Keratinocyte (primary cell): ENCODE data around the gene JPT2. TPM values are rescaled to one million over a fixed set of nuclear protein-coding genes. Genes with fewer than 3 reads are reported as not detected.

ENCODE experiments used
- DNase-seq: peaks from one replicate; pipeline ENCODE4 v3.0.0-alpha.2; 2011; ENCODE audit warnings: low read depth, missing footprints, low spot score
- FAIRE-seq: peaks from 2 replicates; lab custom pipeline; 2011; peaks lifted over from hg19 to GRCh38; lab: Jason Lieb, UNC
- H2AFZ ChIP-seq: 2 replicates; pipeline ENCODE4 v1.6.0; 2012; ENCODE audit warnings: low read length, control low read depth, inconsistent platforms; ENCODE audit not compliant: control insufficient read depth
- H3K27ac ChIP-seq: 2 replicates; pipeline ENCODE4 v1.5.1; 2011; ENCODE audit warnings: low read length; ENCODE audit not compliant: control insufficient read depth, insufficient read depth
- H3K27me3 ChIP-seq: 3 replicates; pipeline ENCODE4 v1.6.0; 2011; ENCODE audit warnings: low read length; ENCODE audit not compliant: control insufficient read depth, insufficient read depth; ENCODE audit errors: extremely low read depth
- H3K36me3 ChIP-seq, 2 experiments: 2 replicates in 1 of 2; 3 replicates in 1 of 2; pipeline ENCODE4 v1.5.1; 2011; ENCODE audit warnings: low read length in 2 of 2, mild to moderate bottlenecking in 1 of 2; ENCODE audit not compliant: control insufficient read depth in 2 of 2, insufficient read depth in 2 of 2; ENCODE audit errors: extremely low read depth in 1 of 2
- H3K4me1 ChIP-seq: 3 replicates; pipeline ENCODE4 v1.5.1; 2011; ENCODE audit warnings: low read length; ENCODE audit not compliant: control insufficient read depth, insufficient read depth; ENCODE audit errors: extremely low read depth
- H3K4me2 ChIP-seq: 3 replicates; pipeline ENCODE4 v1.6.0; 2011; ENCODE audit warnings: low read depth, low read length; ENCODE audit not compliant: control insufficient read depth, insufficient read depth; ENCODE audit errors: extremely low read depth
- H3K4me3 ChIP-seq, 3 experiments: fragments of 200-600 bp in 1 of 3; sonication (generic) in 1 of 3; 2 replicates in 2 of 3; 3 replicates in 1 of 3; pipeline ENCODE4 v1.5.1; 2011 to 2016; ENCODE audit warnings: low read length in 3 of 3, mild to moderate bottlenecking in 3 of 3, control low read depth in 2 of 3, inconsistent platforms in 1 of 3, low read depth in 1 of 3, mixed read lengths in 1 of 3, mixed run types in 1 of 3, moderate library complexity in 1 of 3; ENCODE audit not compliant: control insufficient read depth in 2 of 3, insufficient read depth in 2 of 3; ENCODE audit errors: extremely low read depth in 1 of 3
- H3K79me2 ChIP-seq: 2 replicates; pipeline ENCODE4 v1.6.0; 2012; ENCODE audit warnings: low read length; ENCODE audit not compliant: control insufficient read depth, insufficient read depth
- H3K9ac ChIP-seq: 3 replicates; pipeline ENCODE4 v1.6.0; 2011; ENCODE audit warnings: low read length; ENCODE audit not compliant: control insufficient read depth, insufficient read depth; ENCODE audit errors: extremely low read depth
- H3K9me1 ChIP-seq: 3 replicates; pipeline ENCODE4 v1.6.0; 2011; ENCODE audit warnings: low read length; ENCODE audit not compliant: control insufficient read depth, insufficient read depth; ENCODE audit errors: extremely low read depth
- H3K9me3 ChIP-seq: 2 replicates; pipeline ENCODE4 v1.5.1; 2012; ENCODE audit warnings: low read depth, low read length; ENCODE audit not compliant: control insufficient read depth
- H4K20me1 ChIP-seq: 3 replicates; pipeline ENCODE4 v1.6.0; 2011; ENCODE audit warnings: low read length; ENCODE audit not compliant: control insufficient read depth, insufficient read depth; ENCODE audit errors: extremely low read depth
- EZH2 ChIP-seq: IDR thresholded peaks from one replicate; pipeline ENCODE4 v1.6.1; 2012; ENCODE audit warnings: inconsistent platforms, mild to moderate bottlenecking, low read length, moderate library complexity
- dilution Hi-C: fragments of 300-500 bp; cut with MboI; formaldehyde crosslinking; loops from one replicate; pipeline ENCODE4 v1.7.0; 2020; ENCODE audit warnings: low sequenced_read_pairs; ENCODE audit not compliant: extremely low pct_ligation_motif_present
- polyA plus RNA-seq, 5 experiments: library from polyadenylated mRNA; depleted of rRNA in 3 of 5; stranded (reverse) in 3 of 5; stranded (forward) in 1 of 5; unstranded in 1 of 5; fragments of >200 nt; gene quantifications; 1 replicate in 1 of 5; 2 replicates in 3 of 5; 3 replicates in 1 of 5; pipeline versions ENCODE4 v1.2.1 to v1.2.3, GENCODE V29; 2011 to 2012; ENCODE audit warnings: missing spikeins in 2 of 5, low read depth in 1 of 5, low replicate concordance in 1 of 5
- TF ChIP-seq, protein P1 (sequence below), 3 experiments: IDR thresholded peaks in 1 of 3; conservative IDR thresholded peaks in 1 of 3; optimal IDR thresholded peaks in 1 of 3; 2 replicates in 2 of 3; 3 replicates in 1 of 3; pipeline versions ENCODE3 to v1.5.1; 2011; ENCODE audit warnings: low read length in 3 of 3, mild to moderate bottlenecking in 3 of 3, moderate library complexity in 2 of 3, control low read depth in 1 of 3, inconsistent platforms in 1 of 3; ENCODE audit not compliant: insufficient read depth in 2 of 3; ENCODE audit errors: extremely low read depth in 1 of 3

The JPT2 gene
- polyA plus RNA-seq, 1 donor (not counting 4 experiments of a cell fraction or from before 2014, with no cell fraction given): 166 TPM

DNA sequence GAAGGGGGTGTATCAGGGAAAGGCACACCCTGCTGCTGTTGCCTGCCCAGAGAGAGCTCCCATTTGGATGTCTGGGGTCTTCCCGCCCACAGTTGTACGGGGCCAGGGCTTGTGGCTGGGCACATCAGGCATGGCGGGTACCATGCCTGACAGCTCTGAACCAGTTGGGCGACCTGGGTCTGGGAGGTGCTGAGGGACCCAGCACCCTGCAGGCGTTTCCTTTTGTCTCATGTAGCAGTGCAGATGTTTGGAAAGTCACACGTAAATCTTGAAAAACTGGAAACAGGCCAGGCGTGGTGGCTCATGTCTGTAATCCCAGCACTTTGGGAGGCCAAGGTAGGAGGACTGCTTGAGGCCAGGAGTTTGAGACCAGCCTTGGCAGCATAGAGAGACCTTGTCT is 8.4 kb upstream of the JPT2 start:
- DNase-seq (no peak), FAIRE-seq (no peak)
- no peak overlapping the region for H3K4me3 ChIP-seq
- H3K9me1 ChIP-seq: no peaks in the 10 kb centered on the region
- H3K27ac ChIP-seq: no peak overlapping the region
- no peak overlapping the region for H3K9ac ChIP-seq
- peaks cover 4% of the 10 kb centered on the region for H3K4me1 ChIP-seq
- no peak overlapping the region for H3K4me2 ChIP-seq
- H4K20me1 ChIP-seq: no peaks in the 10 kb centered on the region
- H3K27me3 ChIP-seq: no peaks in the 10 kb centered on the region
- peaks cover 43 to 51% of the 10 kb centered on the region in 2 experiments for H3K36me3 ChIP-seq
- H3K9me3 ChIP-seq: no peaks in the 10 kb centered on the region
- no peak overlapping the region for H2AFZ ChIP-seq
- no peak for TF ChIP-seq EZH2
- TF ChIP-seq, protein P1, sequence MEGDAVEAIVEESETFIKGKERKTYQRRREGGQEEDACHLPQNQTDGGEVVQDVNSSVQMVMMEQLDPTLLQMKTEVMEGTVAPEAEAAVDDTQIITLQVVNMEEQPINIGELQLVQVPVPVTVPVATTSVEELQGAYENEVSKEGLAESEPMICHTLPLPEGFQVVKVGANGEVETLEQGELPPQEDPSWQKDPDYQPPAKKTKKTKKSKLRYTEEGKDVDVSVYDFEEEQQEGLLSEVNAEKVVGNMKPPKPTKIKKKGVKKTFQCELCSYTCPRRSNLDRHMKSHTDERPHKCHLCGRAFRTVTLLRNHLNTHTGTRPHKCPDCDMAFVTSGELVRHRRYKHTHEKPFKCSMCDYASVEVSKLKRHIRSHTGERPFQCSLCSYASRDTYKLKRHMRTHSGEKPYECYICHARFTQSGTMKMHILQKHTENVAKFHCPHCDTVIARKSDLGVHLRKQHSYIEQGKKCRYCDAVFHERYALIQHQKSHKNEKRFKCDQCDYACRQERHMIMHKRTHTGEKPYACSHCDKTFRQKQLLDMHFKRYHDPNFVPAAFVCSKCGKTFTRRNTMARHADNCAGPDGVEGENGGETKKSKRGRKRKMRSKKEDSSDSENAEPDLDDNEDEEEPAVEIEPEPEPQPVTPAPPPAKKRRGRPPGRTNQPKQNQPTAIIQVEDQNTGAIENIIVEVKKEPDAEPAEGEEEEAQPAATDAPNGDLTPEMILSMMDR (optimal IDR thresholded peaks at IDR 0.05 in 1 of 3, IDR thresholded peaks at IDR 0.05 in 1 of 3, conservative IDR thresholded peaks at IDR 0.05 in 1 of 3; ENCODE audit: extremely low read depth in 1 of 3, insufficient read depth in 2 of 3, low read length in 3 of 3): no peak
- dilution Hi-C loops: no loop called here
- H3K79me2 ChIP-seq: no peaks in the 10 kb centered on the region

GRCh38 chr16:1670371-1670770 is 7.7 kb upstream of the JPT2 start:
- peaks cover 3% of the 10 kb centered on the region for H4K20me1 ChIP-seq
- H3K36me3 ChIP-seq: peaks cover 42 to 52% of the 10 kb centered on the region in 2 experiments
- no peak overlapping the region for H2AFZ ChIP-seq
- FAIRE-seq: no peak
- no peak overlapping the region for H3K4me3 ChIP-seq
- no peak overlapping the region for H3K27ac ChIP-seq
- H3K27me3 ChIP-seq: no peaks in the 10 kb centered on the region
- DNase-seq: no peak
- no peak overlapping the region for H3K9ac ChIP-seq
- H3K9me3 ChIP-seq: no peaks in the 10 kb centered on the region
- no peak overlapping the region for H3K4me2 ChIP-seq
- dilution Hi-C loops: no loop called here
- H3K79me2 ChIP-seq: no peaks in the 10 kb centered on the region
- TF ChIP-seq, protein P1 (optimal IDR thresholded peaks at IDR 0.05 in 1 of 3, IDR thresholded peaks at IDR 0.05 in 1 of 3, conservative IDR thresholded peaks at IDR 0.05 in 1 of 3; ENCODE audit: extremely low read depth in 1 of 3, insufficient read depth in 2 of 3, low read length in 3 of 3): no peak
- H3K9me1 ChIP-seq: no peaks in the 10 kb centered on the region
- peaks cover 7% of the 10 kb centered on the region for H3K4me1 ChIP-seq
